Gastrocnemius medialis (tissue), 4 donors: Measurements from ENCODE around the gene TLR7. TPM values are rescaled to one million over a fixed set of nuclear protein-coding genes. Genes with fewer than 3 reads are reported as not detected.

Experiments
- ATAC-seq, 2 donors: fragments of 150-250 bp; one replicate each; pipeline ENCODE4 v1.9.1; 2016
- DNase-seq, 2 donors: peaks; one replicate each; pipeline ENCODE4 v3.0.0-alpha.2; 2019
- H3K27ac ChIP-seq, 4 donors: fragments of 200-600 bp; sonication (generic); 1 replicate in 1 of 4; 2 replicates in 3 of 4; pipeline ENCODE4 v1.5.1; 2016 to 2018; ENCODE audit warnings: mild to moderate bottlenecking in 2 of 4, moderate library complexity in 1 of 4
- H3K27me3 ChIP-seq, 3 donors: fragments of 200-600 bp; sonication (generic) in 2 of 3; 1 replicate in 1 of 3; 2 replicates in 2 of 3; pipeline versions ENCODE4 v1.5.1 to v1.6.0; 2016 to 2019; ENCODE audit warnings: mild to moderate bottlenecking in 1 of 3, moderate library complexity in 1 of 3
- H3K36me3 ChIP-seq, 2 donors: fragments of 200-600 bp; sonication (generic) in 1 of 2; one replicate each; pipeline ENCODE4 v1.5.1; 2017 to 2018
- H3K4me1 ChIP-seq, 2 donors: fragments of 200-600 bp; sonication (generic) in 1 of 2; one replicate each; pipeline ENCODE4 v1.5.1; 2016 to 2017; ENCODE audit warnings: mild to moderate bottlenecking in 2 of 2
- H3K4me3 ChIP-seq, 4 donors: fragments of 200-600 bp; sonication (generic) in 3 of 4; 1 replicate in 1 of 4; 2 replicates in 3 of 4; pipeline ENCODE4 v1.5.1; 2016 to 2019; ENCODE audit warnings: mild to moderate bottlenecking in 2 of 4
- H3K9me3 ChIP-seq, 3 donors: fragments of 200-600 bp; sonication (generic) in 2 of 3; 1 replicate in 1 of 3; 2 replicates in 2 of 3; pipeline ENCODE4 v1.5.1; 2016 to 2019
- POLR2A ChIP-seq, 2 donors: fragments of 450-650 bp; IDR thresholded peaks; one replicate each; pipeline ENCODE4 v1.6.1; 2017; ENCODE audit warnings: antibody characterized with exemption in 2 of 2, mild to moderate bottlenecking in 2 of 2, moderate library complexity in 2 of 2
- in situ Hi-C, 4 donors: fragments of 200-750 bp; cut with MboI; loops; one replicate each; pipeline versions ENCODE4 v1.15.0 to v1.8.0; 2017; ENCODE audit warnings: low sequenced_read_pairs in 4 of 4
- intact Hi-C: fragments of 100-400 bp; cut with DNase I; formaldehyde crosslinking; loops from one replicate; pipeline ENCODE4 v1.15.1; 2023; ENCODE audit warnings: low total_unique reads
- total RNA-seq, 4 donors: library from RNA; depleted of rRNA; stranded (reverse); fragments of >200 nt; gene quantifications; one replicate each; pipeline versions ENCODE4 v1.1.0 to v1.2.3, GENCODE V29; 2016
- TF ChIP-seq, protein P1 (sequence below), 5 experiments: fragments of 450-650 bp in 3 of 5; fragments of 200-600 bp in 2 of 5; sonication (generic) in 2 of 5; IDR thresholded peaks in 4 of 5; conservative IDR thresholded peaks in 1 of 5; 1 replicate in 4 of 5; 2 replicates in 1 of 5; pipeline ENCODE4 v1.5.1; 2016 to 2019; ENCODE audit warnings: antibody characterized with exemption in 5 of 5, mild to moderate bottlenecking in 3 of 5, moderate library complexity in 3 of 5

The TLR7 gene
- total RNA-seq, 4 donors from 2014 or later: 0.05 to 0.23 (median 0.16) TPM

DNA sequence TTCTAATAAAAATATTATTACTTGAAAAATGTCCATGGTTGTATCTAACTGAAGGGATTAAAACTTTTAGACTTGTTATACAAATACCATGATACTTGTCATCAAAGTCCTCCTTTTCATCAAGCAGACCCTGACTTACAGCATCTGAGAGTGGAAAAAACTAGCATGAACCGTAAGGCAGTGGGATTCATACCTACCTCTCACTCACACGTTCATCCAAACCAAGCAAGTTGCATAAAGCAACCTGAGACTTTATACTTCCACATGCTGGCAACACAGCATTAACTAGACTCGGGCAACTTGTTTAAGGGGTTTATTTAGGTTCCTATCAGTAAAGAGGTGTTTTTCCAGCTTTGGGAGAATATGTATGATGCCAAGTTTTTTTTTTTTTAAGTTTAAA lies 22.6 kb upstream of the TLR7 start:
- Histone ChIP-seq H3K4me3 (no peak overlapping the region), H3K4me1 (no peaks in the 10 kb centered on the region), H3K36me3 (no peaks in the 10 kb centered on the region), H3K27ac (no peak overlapping the region), H3K9me3 (no peaks in the 10 kb centered on the region), H3K27me3 (no peaks in the 10 kb centered on the region)
- ATAC-seq (no peak), DNase-seq (no peak)
- TF ChIP-seq, protein P1, sequence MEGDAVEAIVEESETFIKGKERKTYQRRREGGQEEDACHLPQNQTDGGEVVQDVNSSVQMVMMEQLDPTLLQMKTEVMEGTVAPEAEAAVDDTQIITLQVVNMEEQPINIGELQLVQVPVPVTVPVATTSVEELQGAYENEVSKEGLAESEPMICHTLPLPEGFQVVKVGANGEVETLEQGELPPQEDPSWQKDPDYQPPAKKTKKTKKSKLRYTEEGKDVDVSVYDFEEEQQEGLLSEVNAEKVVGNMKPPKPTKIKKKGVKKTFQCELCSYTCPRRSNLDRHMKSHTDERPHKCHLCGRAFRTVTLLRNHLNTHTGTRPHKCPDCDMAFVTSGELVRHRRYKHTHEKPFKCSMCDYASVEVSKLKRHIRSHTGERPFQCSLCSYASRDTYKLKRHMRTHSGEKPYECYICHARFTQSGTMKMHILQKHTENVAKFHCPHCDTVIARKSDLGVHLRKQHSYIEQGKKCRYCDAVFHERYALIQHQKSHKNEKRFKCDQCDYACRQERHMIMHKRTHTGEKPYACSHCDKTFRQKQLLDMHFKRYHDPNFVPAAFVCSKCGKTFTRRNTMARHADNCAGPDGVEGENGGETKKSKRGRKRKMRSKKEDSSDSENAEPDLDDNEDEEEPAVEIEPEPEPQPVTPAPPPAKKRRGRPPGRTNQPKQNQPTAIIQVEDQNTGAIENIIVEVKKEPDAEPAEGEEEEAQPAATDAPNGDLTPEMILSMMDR (IDR thresholded peaks at IDR 0.05 in 4 of 5, conservative IDR thresholded peaks at IDR 0.05 in 1 of 5): no peak
- TF ChIP-seq POLR2A (IDR thresholded peaks at IDR 0.05): no peak
- in situ Hi-C loops: no loop called here
- intact Hi-C loops: no loop called here

- in situ Hi-C loops (no loop called here), intact Hi-C loops (no loop called here)
- no peaks in the 10 kb centered on the region for H3K4me1 ChIP-seq
- no peaks in the 10 kb centered on the region for H3K36me3 ChIP-seq
- ATAC-seq: no peak
- H3K27me3 ChIP-seq: no peaks in the 10 kb centered on the region
- no peak overlapping the region for H3K27ac ChIP-seq
- peaks cover 0 to 3% (median 0%) of the 10 kb centered on the region in 3 donors for H3K9me3 ChIP-seq
- TF ChIP-seq POLR2A (IDR thresholded peaks at IDR 0.05): no peak
- TF ChIP-seq, protein P1 (IDR thresholded peaks at IDR 0.05 in 4 of 5, conservative IDR thresholded peaks at IDR 0.05 in 1 of 5): no peak
- DNase-seq: no peak
- H3K4me3 ChIP-seq: no peak overlapping the region
Observed at GRCh38 chrX:12865359-12865758, 1.5 kb upstream of the TLR7 start.

DNA sequence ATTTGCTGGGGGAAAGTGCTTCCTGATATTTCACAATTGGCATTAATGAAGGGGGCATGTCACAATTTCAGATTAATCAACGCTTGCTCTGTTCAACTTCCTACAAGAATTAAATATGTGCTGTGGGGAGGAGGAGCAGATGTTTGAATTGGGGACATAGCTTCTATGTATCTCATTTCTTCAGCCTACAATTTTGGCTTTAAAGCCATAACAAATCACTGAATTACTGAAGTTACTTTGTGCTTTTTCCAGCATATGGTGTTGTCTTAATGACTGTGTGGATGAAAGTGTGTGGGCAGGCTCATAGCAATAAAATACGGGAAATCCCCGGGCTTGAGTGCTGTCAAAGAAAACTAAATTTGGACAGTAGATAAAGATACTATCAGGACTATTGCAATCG lies 813 bp downstream of the TLR7 start:
- intact Hi-C loops: no loop called here
- no peak for TF ChIP-seq POLR2A (IDR thresholded peaks at IDR 0.05)
- TF ChIP-seq, protein P1 (IDR thresholded peaks at IDR 0.05 in 4 of 5, conservative IDR thresholded peaks at IDR 0.05 in 1 of 5): no peak
- no peak for ATAC-seq

GRCh38 chrX:12868747-12869146 lies 1.9 kb downstream of the TLR7 start:
- Histone ChIP-seq H3K36me3 (no peaks in the 10 kb centered on the region), H3K27me3 (no peaks in the 10 kb centered on the region), H3K27ac (no peak overlapping the region), H3K4me3 (no peak overlapping the region), H3K4me1 (no peaks in the 10 kb centered on the region), H3K9me3 (peaks cover 0 to 3% (median 0%) of the 10 kb centered on the region in 3 donors)
- DNase-seq: no peak
- ATAC-seq: no peak
- TF ChIP-seq, protein P1 (IDR thresholded peaks at IDR 0.05 in 4 of 5, conservative IDR thresholded peaks at IDR 0.05 in 1 of 5): no peak
- TF ChIP-seq POLR2A (IDR thresholded peaks at IDR 0.05): no peak
- intact Hi-C loops (no loop called here), in situ Hi-C loops (no loop called here)

More for the DNA sequence above, 813 bp downstream of the TLR7 start:
- H3K4me1 ChIP-seq: no peaks in the 10 kb centered on the region
- no peak for DNase-seq
- in situ Hi-C loops: no loop called here
- peaks cover 0 to 3% (median 0%) of the 10 kb centered on the region in 3 donors for H3K9me3 ChIP-seq
- H3K27me3 ChIP-seq: no peaks in the 10 kb centered on the region
- no peak overlapping the region for H3K27ac ChIP-seq
- no peak overlapping the region for H3K4me3 ChIP-seq
- no peaks in the 10 kb centered on the region for H3K36me3 ChIP-seq

- ATAC-seq: no peak
- in situ Hi-C loops: no loop called here
Observed at GRCh38 chrX:12871257-12871656, 4.4 kb downstream of the TLR7 start.

More at GRCh38 chrX:12871257-12871656, 4.4 kb downstream of the TLR7 start:
- H3K9me3 ChIP-seq: peaks cover 0 to 3% (median 0%) of the 10 kb centered on the region in 3 donors
- H3K4me3 ChIP-seq: no peak overlapping the region
- no peaks in the 10 kb centered on the region for H3K27me3 ChIP-seq
- TF ChIP-seq POLR2A (IDR thresholded peaks at IDR 0.05): no peak
- TF ChIP-seq, protein P1 (IDR thresholded peaks at IDR 0.05 in 4 of 5, conservative IDR thresholded peaks at IDR 0.05 in 1 of 5): no peak
- no peaks in the 10 kb centered on the region for H3K4me1 ChIP-seq
- H3K36me3 ChIP-seq: no peaks in the 10 kb centered on the region
- H3K27ac ChIP-seq: no peak overlapping the region
- intact Hi-C loops: no loop called here
- no peak for DNase-seq
